GM12801 (cell line): Measurements from ENCODE around the gene AADACL3.

Source experiments
- TF ChIP-seq, protein P1 (sequence below): IDR thresholded peaks from one replicate; pipeline ENCODE4 v1.5.1; 2011; ENCODE audit warnings: control low read depth; ENCODE audit not compliant: insufficient read length; ENCODE audit errors: extremely low read depth

Gene AADACL3

GRCh38 chr1:12709091-12709491 lies 6.8 kb upstream of the AADACL3 start:
- TF ChIP-seq, protein P1, sequence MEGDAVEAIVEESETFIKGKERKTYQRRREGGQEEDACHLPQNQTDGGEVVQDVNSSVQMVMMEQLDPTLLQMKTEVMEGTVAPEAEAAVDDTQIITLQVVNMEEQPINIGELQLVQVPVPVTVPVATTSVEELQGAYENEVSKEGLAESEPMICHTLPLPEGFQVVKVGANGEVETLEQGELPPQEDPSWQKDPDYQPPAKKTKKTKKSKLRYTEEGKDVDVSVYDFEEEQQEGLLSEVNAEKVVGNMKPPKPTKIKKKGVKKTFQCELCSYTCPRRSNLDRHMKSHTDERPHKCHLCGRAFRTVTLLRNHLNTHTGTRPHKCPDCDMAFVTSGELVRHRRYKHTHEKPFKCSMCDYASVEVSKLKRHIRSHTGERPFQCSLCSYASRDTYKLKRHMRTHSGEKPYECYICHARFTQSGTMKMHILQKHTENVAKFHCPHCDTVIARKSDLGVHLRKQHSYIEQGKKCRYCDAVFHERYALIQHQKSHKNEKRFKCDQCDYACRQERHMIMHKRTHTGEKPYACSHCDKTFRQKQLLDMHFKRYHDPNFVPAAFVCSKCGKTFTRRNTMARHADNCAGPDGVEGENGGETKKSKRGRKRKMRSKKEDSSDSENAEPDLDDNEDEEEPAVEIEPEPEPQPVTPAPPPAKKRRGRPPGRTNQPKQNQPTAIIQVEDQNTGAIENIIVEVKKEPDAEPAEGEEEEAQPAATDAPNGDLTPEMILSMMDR: no peak

GRCh38 chr1:12709696-12710095 lies 6.2 kb upstream of the AADACL3 start:
- TF ChIP-seq, protein P1: no peak

GRCh38 chr1:12711536-12711935 lies 4.4 kb upstream of the AADACL3 start:
- TF ChIP-seq, protein P1: no peak

- TF ChIP-seq, protein P1: no peak
These were observed 3.8 kb upstream of the AADACL3 start for GRCh38 chr1:12712076-12712475.

DNA sequence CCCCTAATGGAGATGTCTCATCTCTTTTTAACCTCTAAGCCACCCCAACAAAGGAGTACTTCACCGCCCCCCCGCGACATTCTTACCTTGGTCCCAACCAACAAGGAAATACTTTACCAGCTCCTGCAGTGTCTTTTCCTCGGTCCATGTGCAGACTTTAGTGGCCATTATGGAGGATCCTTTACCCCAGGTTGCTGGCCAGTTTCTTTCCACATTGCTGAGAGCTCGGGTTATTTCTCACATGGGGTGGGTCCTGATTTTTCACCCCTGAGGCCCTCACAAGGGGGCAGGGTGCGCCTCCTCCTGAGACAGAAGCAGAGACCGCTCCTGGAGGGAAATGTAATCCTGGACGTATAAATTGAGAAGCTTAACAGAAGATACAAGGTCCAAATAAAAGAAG lies 3.0 kb upstream of the AADACL3 start:
- TF ChIP-seq, protein P1: no peak

GRCh38 chr1:12714710-12715475 lies 1.0 kb upstream of the AADACL3 start:
- TF ChIP-seq, protein P1: no peak

GRCh38 chr1:12717301-12717838 lies 1.5 kb downstream of the AADACL3 start:
- TF ChIP-seq, protein P1: no peak
